ENCODE results near the gene SULT2B1.

SULT2B1 gene

DNA sequence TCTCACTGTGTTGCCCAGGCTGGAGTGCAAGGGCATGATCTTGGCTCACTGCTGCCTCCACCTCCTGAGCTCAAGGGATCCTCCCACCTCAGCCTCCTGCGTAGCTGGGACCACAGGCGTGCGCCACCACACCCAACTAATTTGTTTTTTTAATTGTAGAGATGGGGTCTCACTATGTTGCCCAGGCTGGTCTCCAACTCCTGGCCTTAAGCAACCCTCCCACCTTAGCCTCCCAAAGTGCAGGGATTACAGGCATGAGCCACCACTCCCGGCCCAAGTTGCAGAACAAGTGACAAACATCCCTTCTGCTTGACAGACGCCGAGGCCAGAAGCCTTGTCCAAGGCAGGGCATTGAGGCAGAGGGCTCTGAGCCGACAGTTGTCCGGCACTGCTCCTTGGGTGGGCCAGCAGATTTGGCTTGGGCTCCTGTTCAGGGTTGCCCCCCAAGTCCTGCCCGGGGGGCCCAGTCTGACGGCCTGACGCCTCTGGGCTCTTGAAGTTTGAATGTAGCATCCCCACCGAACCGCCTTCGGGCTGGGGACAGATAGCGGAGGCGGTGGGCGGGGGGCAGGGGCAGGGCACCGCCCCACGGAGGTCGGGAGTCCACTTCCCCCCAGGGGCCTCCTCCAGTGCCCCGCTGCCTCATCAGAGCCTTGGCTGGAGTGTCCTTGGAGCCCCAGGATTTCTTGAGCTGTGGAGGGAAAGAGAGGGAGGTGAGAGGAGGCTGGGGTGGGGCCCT lies 48.9 kb downstream of the SULT2B1 start:
- DNase-seq (ENCODE audit: low read depth, low spot score), result no peak

DNA sequence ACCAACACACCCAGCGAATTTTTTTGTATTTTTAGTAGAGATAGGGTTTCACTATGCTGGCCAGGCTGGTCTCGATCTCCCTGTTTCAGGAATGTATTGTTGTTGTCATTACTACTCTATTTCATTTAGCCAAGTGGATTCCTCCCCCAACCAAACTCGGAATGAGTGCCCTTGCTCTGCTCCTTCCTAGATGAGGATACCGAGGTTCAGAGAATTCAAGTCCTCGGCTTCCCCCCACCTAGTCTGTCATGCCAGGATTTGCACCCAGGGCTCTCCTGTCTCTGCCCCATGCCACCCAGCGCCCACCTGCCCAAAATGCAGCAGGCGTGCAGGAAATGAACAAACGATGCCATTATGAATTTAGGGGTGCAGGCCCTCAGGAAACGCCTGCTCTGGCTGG lies 51.0 kb downstream of the SULT2B1 start:
- no peak for DNase-seq (ENCODE audit: low read depth, low spot score)

DNA sequence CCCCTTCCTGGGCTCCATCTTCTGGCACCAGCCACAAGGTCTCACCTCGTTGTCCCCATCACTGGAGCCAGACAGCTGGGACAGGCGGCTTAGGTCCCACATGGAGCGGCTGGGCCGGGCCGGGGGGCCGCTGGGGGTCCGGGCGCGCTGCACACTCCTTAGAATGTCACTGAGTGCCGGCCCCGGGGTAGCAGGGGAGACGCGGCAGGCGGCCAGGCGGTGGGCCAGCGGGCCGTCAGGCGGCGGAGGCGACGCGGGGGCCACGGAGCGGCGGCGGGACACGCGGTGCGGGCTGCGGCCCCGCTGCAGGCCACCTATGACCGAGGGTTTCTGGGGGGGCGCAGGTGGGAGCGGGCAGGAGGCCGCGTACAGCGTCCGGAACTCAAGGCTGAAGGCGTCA lies 51.5 kb downstream of the SULT2B1 start:
- no peak for DNase-seq (ENCODE audit: low read depth, low spot score)

DNA sequence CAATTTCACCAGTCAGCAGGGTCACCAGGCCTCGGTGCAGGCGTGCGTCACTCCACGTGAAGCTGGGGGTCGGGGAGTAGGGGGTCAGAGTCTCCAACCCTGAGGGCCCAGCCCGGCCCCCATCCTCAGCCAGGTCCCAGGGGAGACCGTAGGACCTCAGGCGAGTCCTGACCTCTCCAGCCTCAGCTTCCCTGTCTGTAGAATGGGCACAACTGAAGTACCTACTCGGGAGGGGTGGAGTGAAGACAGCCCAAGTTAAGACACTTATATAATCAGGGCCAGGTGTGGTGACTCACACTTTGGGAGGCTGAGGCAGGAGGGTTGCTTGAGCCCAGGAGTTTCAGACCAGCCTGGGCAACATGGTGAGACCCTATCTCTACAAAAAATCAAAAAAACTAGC lies 51.9 kb downstream of the SULT2B1 start:
- DNase-seq (ENCODE audit: low read depth, low spot score), result no peak

DNA sequence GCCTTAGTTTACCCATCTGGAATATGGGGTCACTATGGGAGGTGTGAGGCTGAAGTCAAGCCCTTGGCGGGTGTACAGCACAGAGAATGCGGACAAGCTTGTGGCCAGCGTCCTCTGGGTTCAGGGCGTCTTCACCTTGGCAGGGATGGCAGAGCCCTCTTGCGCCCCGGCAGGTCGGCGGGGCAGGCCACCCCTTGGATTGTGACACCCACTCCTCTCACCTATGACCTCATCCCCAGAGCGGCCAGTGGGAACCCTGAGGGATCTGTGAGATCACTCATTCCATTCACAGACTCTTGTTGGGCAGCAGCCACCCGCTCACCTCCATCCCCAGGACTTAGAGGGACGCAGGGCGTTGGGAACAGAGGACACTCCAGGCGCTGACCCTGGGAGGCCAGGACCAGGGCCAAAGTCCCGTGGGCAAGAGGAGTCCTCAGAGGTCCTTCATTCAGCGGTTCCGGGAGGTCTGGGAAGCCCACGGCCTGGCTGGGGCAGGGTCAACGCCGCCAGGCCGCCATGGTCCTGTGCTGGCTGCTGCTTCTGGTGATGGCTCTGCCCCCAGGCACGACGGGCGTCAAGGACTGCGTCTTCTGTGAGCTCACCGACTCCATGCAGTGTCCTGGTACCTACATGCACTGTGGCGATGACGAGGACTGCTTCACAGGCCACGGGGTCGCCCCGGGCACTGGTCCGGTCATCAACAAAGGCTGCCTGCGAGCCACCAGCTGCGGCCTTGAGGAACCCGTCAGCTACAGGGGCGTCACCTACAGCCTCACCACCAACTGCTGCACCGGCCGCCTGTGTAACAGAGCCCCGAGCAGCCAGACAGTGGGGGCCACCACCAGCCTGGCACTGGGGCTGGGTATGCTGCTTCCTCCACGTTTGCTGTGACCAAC lies 54.7 kb downstream of the SULT2B1 start, which contains the start of gene SPACA4:
Gene SPACA4, plus strand, starts transcription at position 280 of the 896 bp plus-strand sequence. Its CDS starts 237 bp downstream, at position 517.
- no peak for DNase-seq (ENCODE audit: low read depth, low spot score)

GRCh38 chr19:48607359-48607755 lies 55.4 kb downstream of the SULT2B1 start:
- no peak for DNase-seq (ENCODE audit: low read depth, low spot score)

- no peak for DNase-seq (ENCODE audit: low read depth, low spot score)
Observed at GRCh38 chr19:48608798-48609263, 56.9 kb downstream of the SULT2B1 start.

DNA sequence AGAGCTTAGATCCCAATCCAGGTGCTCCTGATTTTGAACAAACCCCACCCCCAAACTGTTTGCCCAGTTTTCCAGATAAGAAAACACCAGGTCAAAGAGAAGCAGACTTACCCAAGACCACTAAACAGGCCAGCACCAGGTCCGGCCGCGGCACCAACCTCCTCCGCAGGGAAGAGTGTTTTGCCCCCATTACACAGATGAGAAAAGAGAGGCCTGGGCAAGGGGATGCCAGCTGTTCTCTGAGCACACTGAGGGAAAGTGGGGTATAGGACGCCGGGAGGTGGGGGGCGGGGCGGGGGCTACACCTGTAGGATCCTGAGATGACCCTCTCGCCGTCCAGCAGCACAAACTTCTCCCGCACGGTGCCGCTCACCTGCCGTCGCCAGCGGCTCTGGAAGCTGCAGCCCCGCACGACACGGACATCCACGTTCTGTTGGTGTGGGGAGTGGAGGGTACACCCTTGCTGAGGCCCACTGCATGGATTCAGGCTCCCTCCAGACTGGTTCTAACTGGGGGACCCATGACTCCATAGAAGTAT lies 57.7 kb downstream of the SULT2B1 start:
- DNase-seq (ENCODE audit: low read depth, low spot score), result no peak

DNA sequence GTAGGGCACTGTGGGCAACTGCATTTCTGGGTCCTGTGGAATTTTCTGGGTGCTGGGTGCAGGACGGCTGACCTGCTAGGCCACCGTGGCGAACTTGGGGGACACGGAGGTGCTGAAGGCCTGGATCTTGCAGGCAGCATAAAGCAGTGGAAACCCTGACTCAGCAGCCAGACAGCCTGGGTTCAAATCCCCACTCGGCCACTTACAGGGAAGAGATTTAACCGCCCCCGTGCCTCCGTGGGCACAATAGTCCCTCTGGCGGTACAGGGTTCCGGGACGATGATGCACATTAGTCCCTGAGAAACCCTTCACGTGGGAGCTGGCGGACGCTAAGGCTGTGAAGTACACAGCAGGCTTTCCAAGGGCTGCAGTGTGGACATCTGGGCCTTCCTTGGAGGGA lies 59.9 kb downstream of the SULT2B1 start:
- no peak for DNase-seq (ENCODE audit: low read depth, low spot score)

DNA sequence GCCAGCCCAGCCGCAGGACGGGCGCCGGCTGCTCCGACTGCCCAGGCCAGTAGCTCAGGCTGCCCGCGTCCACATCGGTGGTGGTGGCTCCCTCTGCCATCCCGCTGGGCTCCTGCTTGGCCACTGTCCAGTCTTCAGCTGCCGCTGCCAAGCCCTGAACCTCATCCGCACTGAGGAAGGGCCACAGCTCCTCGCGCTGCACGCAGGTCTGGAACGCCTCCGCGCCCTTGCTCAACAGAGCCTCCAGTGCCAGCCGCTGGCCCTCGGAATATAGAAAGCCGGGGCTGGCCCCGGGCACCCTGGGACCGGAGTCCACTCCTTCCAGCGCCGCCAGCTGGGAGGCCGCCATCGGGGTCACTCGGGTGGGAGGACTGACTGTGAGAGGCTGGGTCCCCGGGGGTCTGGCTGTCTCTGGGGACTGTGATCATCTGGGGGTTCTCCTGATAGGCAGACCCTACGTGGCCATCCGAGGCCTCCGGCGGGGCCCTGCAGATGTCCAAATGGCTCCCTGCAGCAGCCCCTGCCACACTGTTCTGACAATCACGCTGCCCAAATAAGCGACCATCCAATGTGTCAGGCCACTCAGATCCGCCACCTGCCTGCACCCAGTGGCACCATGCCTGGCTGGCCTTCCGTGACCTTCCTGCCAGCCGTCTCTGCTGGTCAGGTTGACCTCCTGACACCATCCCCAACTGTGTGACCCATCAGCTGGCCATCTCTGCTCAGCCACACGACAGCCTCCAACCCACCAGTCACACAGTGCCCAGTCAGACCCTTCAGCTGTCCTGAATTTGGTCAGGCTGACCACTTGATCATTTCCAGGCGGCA lies 61.3 kb downstream of the SULT2B1 start:
- no peak for DNase-seq (ENCODE audit: low read depth, low spot score)

- no peak for DNase-seq (ENCODE audit: low read depth, low spot score)
Observed at GRCh38 chr19:48613852-48614435, 62.0 kb downstream of the SULT2B1 start.

GRCh38 chr19:48614436-48615230 lies 62.7 kb downstream of the SULT2B1 start, which contains the start of gene FAM83E:
TSS of gene FAM83E (minus strand) at chr19:48615076. CDS start at chr19:48613372, 1,704 bp downstream.
- no peak for DNase-seq (ENCODE audit: low read depth, low spot score)

GRCh38 chr19:48615231-48616040 lies 63.5 kb downstream of the SULT2B1 start:
- DNase-seq (ENCODE audit: low read depth, low spot score), result no peak

GRCh38 chr19:48616041-48616436 lies 64.1 kb downstream of the SULT2B1 start:
- DNase-seq (ENCODE audit: low read depth, low spot score), result no peak

GRCh38 chr19:48616491-48617056 lies 64.6 kb downstream of the SULT2B1 start:
- DNase-seq (ENCODE audit: low read depth, low spot score), result no peak

DNA sequence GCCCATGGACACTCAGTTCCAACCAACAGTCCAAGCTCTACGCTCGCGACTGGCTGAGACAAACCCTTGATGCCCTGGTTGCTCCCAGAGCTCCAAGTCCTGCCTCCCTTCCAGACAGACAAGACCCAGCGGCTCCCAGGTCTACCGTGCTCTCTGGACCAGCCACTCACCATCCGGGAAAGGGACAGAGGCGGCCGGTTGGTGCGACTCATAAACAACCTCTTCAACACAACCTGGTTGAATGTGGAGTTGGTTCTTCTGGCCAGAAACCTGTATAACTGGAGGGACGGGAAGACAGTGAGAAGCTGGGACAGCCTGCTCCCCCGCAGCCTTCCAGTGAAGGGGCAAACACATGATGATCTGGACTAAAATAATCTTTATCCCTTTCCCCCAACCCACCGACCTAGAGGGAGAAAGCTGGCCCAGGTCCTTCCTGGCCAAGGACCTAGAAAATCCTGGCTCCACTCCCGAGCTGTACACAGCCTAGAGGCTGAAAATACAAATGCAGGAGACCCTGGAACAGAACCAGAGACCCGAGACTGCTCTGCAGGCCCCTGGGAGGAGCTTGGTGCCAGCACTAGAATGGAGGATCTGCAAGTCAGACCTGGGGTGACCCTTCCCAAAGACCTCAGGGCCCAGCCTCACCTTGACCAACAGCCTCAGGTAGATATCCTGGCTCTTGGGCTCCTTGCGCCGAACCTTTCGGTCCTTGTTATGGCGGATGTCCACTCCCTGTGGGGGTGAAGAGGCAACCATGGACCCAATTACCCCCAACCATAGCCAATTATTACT lies 65.4 kb downstream of the SULT2B1 start:
- no peak for DNase-seq (ENCODE audit: low read depth, low spot score)

DNA sequence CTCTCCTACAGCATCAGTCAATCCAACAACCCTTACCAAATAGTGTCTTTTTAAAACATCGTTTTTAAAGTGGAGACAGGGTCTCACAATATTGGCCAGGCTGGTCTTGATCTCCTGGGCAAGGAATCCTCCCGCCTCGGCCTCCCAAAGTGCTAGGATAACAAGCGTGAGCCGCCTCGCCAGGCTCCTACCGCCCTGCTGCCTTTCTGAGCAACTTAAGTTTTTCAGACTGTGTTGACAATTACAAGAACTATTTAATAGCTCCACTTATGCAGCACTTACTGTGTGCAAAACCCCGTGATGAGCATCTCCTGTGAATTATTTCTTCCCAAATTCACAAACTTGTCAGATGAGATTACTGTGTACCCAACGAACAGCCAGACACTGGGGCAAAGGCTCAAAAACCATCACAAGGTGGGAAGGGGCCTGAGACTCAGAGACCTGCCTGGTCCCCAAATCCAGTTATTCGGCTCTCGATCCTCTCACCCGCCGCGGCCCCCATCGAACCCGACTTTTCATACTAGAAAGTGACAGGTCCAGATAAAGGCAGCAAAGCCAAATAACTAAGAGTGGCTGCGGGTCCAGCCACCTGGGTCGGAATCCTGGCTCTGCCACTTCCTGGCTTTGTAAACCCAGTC lies 66.4 kb downstream of the SULT2B1 start:
- DNase-seq (ENCODE audit: low read depth, low spot score), result no peak

All from smooth muscle cell of the brain vasculature (primary cell).